Epithelial cell of proximal tubule (primary cell): ENCODE results near the gene TMPRSS2. TPM values are rescaled to one million over a fixed set of nuclear protein-coding genes. Genes with fewer than 3 reads are reported as not detected.

ENCODE experiments used
- DNase-seq: peaks from one replicate; pipeline ENCODE4 v3.0.0-alpha.2; 2011; ENCODE audit warnings: low read depth
- H3K4me3 ChIP-seq: 2 replicates; pipeline ENCODE4 v1.5.1; 2011; ENCODE audit warnings: low read depth, mild to moderate bottlenecking, low read length
- CTCF ChIP-seq: conservative IDR thresholded peaks from 2 replicates; pipeline ENCODE4 v1.5.1; 2012; ENCODE audit warnings: low read depth, mild to moderate bottlenecking, low read length
- total RNA-seq: library from RNA; depleted of rRNA; stranded (reverse); fragments of >200 nt; gene quantifications from 2 replicates; pipeline ENCODE4 v1.2.3, GENCODE V29; 2015

TMPRSS2 gene
- total RNA-seq, 1 donor from 2014 or later, result 9.1 TPM

GRCh38 chr21:41437729-41438128, 70.2 kb downstream of the TMPRSS2 start:
- TF ChIP-seq CTCF, result no peak
- no peak overlapping the region for H3K4me3 ChIP-seq
- DNase-seq, result no peak

- no peak overlapping the region for H3K4me3 ChIP-seq
- no peak for DNase-seq
- no peak for TF ChIP-seq CTCF
Observed at GRCh38 chr21:41435706-41436105, 72.3 kb downstream of the TMPRSS2 start.

GRCh38 chr21:41433566-41433965, 74.4 kb downstream of the TMPRSS2 start:
- no peak for TF ChIP-seq CTCF
- no peak overlapping the region for H3K4me3 ChIP-seq
- DNase-seq, result no peak

- H3K4me3 ChIP-seq, result no peak overlapping the region
- DNase-seq, result no peak
- no peak for TF ChIP-seq CTCF
Observed at GRCh38 chr21:41432562-41433460, 75.1 kb downstream of the TMPRSS2 start.

- no peak for DNase-seq
- no peak overlapping the region for H3K4me3 ChIP-seq
- no peak for TF ChIP-seq CTCF
Observed at GRCh38 chr21:41431788-41432548, 76.0 kb downstream of the TMPRSS2 start.

GRCh38 chr21:41429925-41430491, 78.0 kb downstream of the TMPRSS2 start:
- H3K4me3 ChIP-seq, result no peak overlapping the region
- TF ChIP-seq CTCF, result no peak
- no peak for DNase-seq
